ENCODE results near the gene CHIC2. TPM values are rescaled to one million over a fixed set of nuclear protein-coding genes. Genes with fewer than 3 reads are reported as not detected.

The CHIC2 gene
- polyA plus RNA-seq, 1 donor (not counting 4 experiments of a cell fraction or from before 2014, with no cell fraction given) = 21.9 TPM

- no peak overlapping the region for H2AFZ ChIP-seq (ENCODE audit: control insufficient read depth, low read length)
- H3K9me3 ChIP-seq (ENCODE audit: control insufficient read depth, low read depth, low read length) = no peaks in the 10 kb centered on the region
- H3K4me1 ChIP-seq (ENCODE audit: control insufficient read depth, extremely low read depth, insufficient read depth, low read length) = no peaks in the 10 kb centered on the region
- no peak overlapping the region for H3K4me3 ChIP-seq (ENCODE audit: control insufficient read depth in 2 of 3, extremely low read depth in 1 of 3, insufficient read depth in 2 of 3, low read depth in 1 of 3, low read length in 3 of 3)
- FAIRE-seq (no peak), DNase-seq (ENCODE audit: low read depth, low spot score) (no peak)
- TF ChIP-seq CTCF (optimal IDR thresholded peaks at IDR 0.05 in 1 of 3, IDR thresholded peaks at IDR 0.05 in 1 of 3, conservative IDR thresholded peaks at IDR 0.05 in 1 of 3; ENCODE audit: extremely low read depth in 1 of 3, insufficient read depth in 2 of 3, low read length in 3 of 3) (no peak), EZH2 (IDR thresholded peaks at IDR 0.05; ENCODE audit: low read length) (no peak)
- dilution Hi-C loops (cut with MboI; ENCODE audit: extremely low pct_ligation_motif_present, low sequenced_read_pairs) = no loop called here
- no peaks in the 10 kb centered on the region for H3K9me1 ChIP-seq (ENCODE audit: control insufficient read depth, extremely low read depth, insufficient read depth, low read length)
- H3K27me3 ChIP-seq (ENCODE audit: control insufficient read depth, extremely low read depth, insufficient read depth, low read length) = no peaks in the 10 kb centered on the region
- H3K9ac ChIP-seq (ENCODE audit: control insufficient read depth, extremely low read depth, insufficient read depth, low read length) = no peak overlapping the region
- H4K20me1 ChIP-seq (ENCODE audit: control insufficient read depth, extremely low read depth, insufficient read depth, low read length) = no peaks in the 10 kb centered on the region
- H3K4me2 ChIP-seq (ENCODE audit: control insufficient read depth, extremely low read depth, insufficient read depth, low read depth, low read length) = no peak overlapping the region
- peaks cover 25% of the 10 kb centered on the region for H3K79me2 ChIP-seq (ENCODE audit: control insufficient read depth, insufficient read depth, low read length)
- H3K36me3 ChIP-seq (ENCODE audit: control insufficient read depth in 2 of 2, extremely low read depth in 1 of 2, insufficient read depth in 2 of 2, low read length in 2 of 2) = peaks cover 2 to 4% of the 10 kb centered on the region in 2 experiments
- no peak overlapping the region for H3K27ac ChIP-seq (ENCODE audit: control insufficient read depth, insufficient read depth, low read length)
These were observed 48.9 kb downstream of the CHIC2 start for GRCh38 chr4:54015423-54016030.

- FAIRE-seq (no peak), DNase-seq (ENCODE audit: low read depth, low spot score) (no peak)
- H3K36me3 ChIP-seq (ENCODE audit: control insufficient read depth in 2 of 2, extremely low read depth in 1 of 2, insufficient read depth in 2 of 2, low read length in 2 of 2) = peaks cover 2 to 4% of the 10 kb centered on the region in 2 experiments
- H3K4me1 ChIP-seq (ENCODE audit: control insufficient read depth, extremely low read depth, insufficient read depth, low read length) = no peaks in the 10 kb centered on the region
- no peaks in the 10 kb centered on the region for H3K9me3 ChIP-seq (ENCODE audit: control insufficient read depth, low read depth, low read length)
- no peak for TF ChIP-seq EZH2 (IDR thresholded peaks at IDR 0.05; ENCODE audit: low read length)
- TF ChIP-seq CTCF (optimal IDR thresholded peaks at IDR 0.05 in 1 of 3, IDR thresholded peaks at IDR 0.05 in 1 of 3, conservative IDR thresholded peaks at IDR 0.05 in 1 of 3; ENCODE audit: extremely low read depth in 1 of 3, insufficient read depth in 2 of 3, low read length in 3 of 3) = no peak
- peaks cover 19% of the 10 kb centered on the region for H3K79me2 ChIP-seq (ENCODE audit: control insufficient read depth, insufficient read depth, low read length)
- dilution Hi-C loops (cut with MboI; ENCODE audit: extremely low pct_ligation_motif_present, low sequenced_read_pairs) = no loop called here
- no peak overlapping the region for H2AFZ ChIP-seq (ENCODE audit: control insufficient read depth, low read length)
- H4K20me1 ChIP-seq (ENCODE audit: control insufficient read depth, extremely low read depth, insufficient read depth, low read length) = no peaks in the 10 kb centered on the region
- H3K9me1 ChIP-seq (ENCODE audit: control insufficient read depth, extremely low read depth, insufficient read depth, low read length) = no peaks in the 10 kb centered on the region
- no peaks in the 10 kb centered on the region for H3K27me3 ChIP-seq (ENCODE audit: control insufficient read depth, extremely low read depth, insufficient read depth, low read length)
- no peak overlapping the region for H3K4me2 ChIP-seq (ENCODE audit: control insufficient read depth, extremely low read depth, insufficient read depth, low read depth, low read length)
- no peak overlapping the region for H3K9ac ChIP-seq (ENCODE audit: control insufficient read depth, extremely low read depth, insufficient read depth, low read length)
- no peak overlapping the region for H3K4me3 ChIP-seq (ENCODE audit: control insufficient read depth in 2 of 3, extremely low read depth in 1 of 3, insufficient read depth in 2 of 3, low read depth in 1 of 3, low read length in 3 of 3)
- no peak overlapping the region for H3K27ac ChIP-seq (ENCODE audit: control insufficient read depth, insufficient read depth, low read length)
These were observed 49.7 kb downstream of the CHIC2 start for GRCh38 chr4:54014666-54015160.
